Erythroblast (primary cell): ENCODE data around the gene RBM19.

Experiments used
- GATA1 ChIP-seq: IDR thresholded peaks from 2 replicates; pipeline ENCODE4 v1.6.1; 2011; ENCODE audit warnings: low read depth, mild to moderate bottlenecking, control low read depth, low read length, moderate library complexity
- POLR2A ChIP-seq: IDR thresholded peaks from 2 replicates; pipeline ENCODE4 v1.6.1; 2011; ENCODE audit warnings: mild to moderate bottlenecking, low read length

DNA sequence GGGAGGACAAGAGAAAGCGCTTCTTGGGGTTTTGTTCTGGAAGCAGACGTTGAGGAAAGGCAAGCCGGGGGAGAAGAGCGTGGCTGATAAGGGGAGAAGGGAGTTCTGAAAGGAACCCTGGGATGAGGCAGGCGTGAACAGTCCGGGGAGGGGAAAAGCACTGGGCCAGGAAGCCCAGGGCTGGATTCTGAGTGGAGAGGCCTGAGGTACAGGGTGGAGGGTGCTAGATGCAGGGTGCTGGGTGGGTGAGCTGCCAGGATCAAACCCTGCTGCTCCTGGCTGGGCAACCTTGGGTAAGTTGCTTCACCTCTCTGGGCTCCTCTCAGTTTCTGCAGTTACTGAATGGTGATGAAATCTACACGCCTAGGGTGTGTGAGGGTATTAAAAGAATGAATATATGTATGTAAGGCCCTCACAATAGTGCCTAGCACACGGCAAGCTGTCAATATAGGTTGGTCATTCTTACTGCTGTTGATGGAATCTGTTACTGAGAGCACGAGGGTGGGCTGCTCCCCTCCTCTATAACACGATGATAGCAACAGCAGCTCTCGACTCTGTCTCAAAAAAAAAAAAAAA is 138.5 kb downstream of the RBM19 start:
- TF ChIP-seq POLR2A (no peak), GATA1 (no peak)
